Measurements from ENCODE around the gene TRIO. TPM values are rescaled to one million over a fixed set of nuclear protein-coding genes. Genes with fewer than 3 reads are reported as not detected.
"Not testable (repeated sequence)": the region's sequence is repeated elsewhere in the genome, so short reads cannot be mapped to it uniquely, and the experiment has no call there.

Gene TRIO
- polyA plus RNA-seq, 1 donor (not counting 4 experiments of a cell fraction or from before 2014, with no cell fraction given): 57.2 TPM

DNA sequence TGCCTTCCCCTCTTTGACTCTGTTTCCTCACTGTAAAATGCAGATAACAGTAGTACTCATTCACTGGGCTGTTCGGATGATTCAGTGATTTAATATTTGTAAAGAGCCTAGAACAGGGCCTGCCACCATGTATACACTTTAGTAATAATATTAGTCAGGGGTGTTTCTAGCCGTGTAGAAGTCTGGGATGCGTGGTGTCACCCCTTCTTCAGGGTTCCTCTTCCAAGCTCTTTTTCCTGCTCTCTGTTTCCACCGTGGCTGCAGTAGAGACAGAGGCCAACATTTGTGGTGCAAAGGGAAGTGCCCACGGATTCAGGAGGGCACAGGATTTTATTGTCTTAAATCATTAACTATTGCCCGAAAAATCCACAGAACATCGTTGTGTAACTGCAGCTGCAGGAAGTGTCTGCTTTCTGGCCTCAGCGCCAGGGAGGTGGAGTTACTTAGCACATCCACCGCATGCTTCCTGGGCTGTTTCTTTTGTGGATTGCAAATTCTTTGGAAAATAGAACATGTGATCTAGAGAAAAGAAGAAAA, 61.7 kb downstream of the TRIO start:
- Histone ChIP-seq H3K27me3 (ENCODE audit: control insufficient read depth, extremely low read depth, insufficient read depth, low read length) (no peaks in the 10 kb centered on the region), H2AFZ (ENCODE audit: control insufficient read depth, low read length) (no peak overlapping the region), H3K36me3 (ENCODE audit: control insufficient read depth in 2 of 2, extremely low read depth in 1 of 2, insufficient read depth in 2 of 2, low read length in 2 of 2) (peaks cover 2 to 3% of the 10 kb centered on the region in 2 experiments), H3K27ac (ENCODE audit: control insufficient read depth, insufficient read depth, low read length) (peak overlapping the region; percentile 79), H3K4me2 (ENCODE audit: control insufficient read depth, extremely low read depth, insufficient read depth, low read depth, low read length) (peak overlapping the region; percentile 91), H3K9me3 (ENCODE audit: control insufficient read depth, low read depth, low read length) (no peaks in the 10 kb centered on the region), H3K9ac (ENCODE audit: control insufficient read depth, extremely low read depth, insufficient read depth, low read length) (peak overlapping the region; percentile 63), H3K79me2 (ENCODE audit: control insufficient read depth, insufficient read depth, low read length) (peaks cover 92% of the 10 kb centered on the region), H3K4me1 (ENCODE audit: control insufficient read depth, extremely low read depth, insufficient read depth, low read length) (peaks cover 62% of the 10 kb centered on the region), H3K9me1 (ENCODE audit: control insufficient read depth, extremely low read depth, insufficient read depth, low read length) (peaks cover 6% of the 10 kb centered on the region), H3K4me3 (ENCODE audit: control insufficient read depth in 2 of 3, extremely low read depth in 1 of 3, insufficient read depth in 2 of 3, low read depth in 1 of 3, low read length in 3 of 3) (peak overlapping the region in 2 of 3 experiments; percentile 21 to 64), H4K20me1 (ENCODE audit: control insufficient read depth, extremely low read depth, insufficient read depth, low read length) (no peaks in the 10 kb centered on the region)
- TF ChIP-seq, protein P1, sequence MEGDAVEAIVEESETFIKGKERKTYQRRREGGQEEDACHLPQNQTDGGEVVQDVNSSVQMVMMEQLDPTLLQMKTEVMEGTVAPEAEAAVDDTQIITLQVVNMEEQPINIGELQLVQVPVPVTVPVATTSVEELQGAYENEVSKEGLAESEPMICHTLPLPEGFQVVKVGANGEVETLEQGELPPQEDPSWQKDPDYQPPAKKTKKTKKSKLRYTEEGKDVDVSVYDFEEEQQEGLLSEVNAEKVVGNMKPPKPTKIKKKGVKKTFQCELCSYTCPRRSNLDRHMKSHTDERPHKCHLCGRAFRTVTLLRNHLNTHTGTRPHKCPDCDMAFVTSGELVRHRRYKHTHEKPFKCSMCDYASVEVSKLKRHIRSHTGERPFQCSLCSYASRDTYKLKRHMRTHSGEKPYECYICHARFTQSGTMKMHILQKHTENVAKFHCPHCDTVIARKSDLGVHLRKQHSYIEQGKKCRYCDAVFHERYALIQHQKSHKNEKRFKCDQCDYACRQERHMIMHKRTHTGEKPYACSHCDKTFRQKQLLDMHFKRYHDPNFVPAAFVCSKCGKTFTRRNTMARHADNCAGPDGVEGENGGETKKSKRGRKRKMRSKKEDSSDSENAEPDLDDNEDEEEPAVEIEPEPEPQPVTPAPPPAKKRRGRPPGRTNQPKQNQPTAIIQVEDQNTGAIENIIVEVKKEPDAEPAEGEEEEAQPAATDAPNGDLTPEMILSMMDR (optimal IDR thresholded peaks at IDR 0.05 in 1 of 3, IDR thresholded peaks at IDR 0.05 in 1 of 3, conservative IDR thresholded peaks at IDR 0.05 in 1 of 3; ENCODE audit: extremely low read depth in 1 of 3, insufficient read depth in 2 of 3, low read length in 3 of 3): no peak
- no peak for TF ChIP-seq EZH2 (IDR thresholded peaks at IDR 0.05; ENCODE audit: low read length)
- dilution Hi-C loops (cut with MboI; ENCODE audit: extremely low pct_ligation_motif_present, low sequenced_read_pairs): no loop called here
- no peak for DNase-seq (ENCODE audit: low read depth, low spot score)
- FAIRE-seq: peak; percentile 67

DNA sequence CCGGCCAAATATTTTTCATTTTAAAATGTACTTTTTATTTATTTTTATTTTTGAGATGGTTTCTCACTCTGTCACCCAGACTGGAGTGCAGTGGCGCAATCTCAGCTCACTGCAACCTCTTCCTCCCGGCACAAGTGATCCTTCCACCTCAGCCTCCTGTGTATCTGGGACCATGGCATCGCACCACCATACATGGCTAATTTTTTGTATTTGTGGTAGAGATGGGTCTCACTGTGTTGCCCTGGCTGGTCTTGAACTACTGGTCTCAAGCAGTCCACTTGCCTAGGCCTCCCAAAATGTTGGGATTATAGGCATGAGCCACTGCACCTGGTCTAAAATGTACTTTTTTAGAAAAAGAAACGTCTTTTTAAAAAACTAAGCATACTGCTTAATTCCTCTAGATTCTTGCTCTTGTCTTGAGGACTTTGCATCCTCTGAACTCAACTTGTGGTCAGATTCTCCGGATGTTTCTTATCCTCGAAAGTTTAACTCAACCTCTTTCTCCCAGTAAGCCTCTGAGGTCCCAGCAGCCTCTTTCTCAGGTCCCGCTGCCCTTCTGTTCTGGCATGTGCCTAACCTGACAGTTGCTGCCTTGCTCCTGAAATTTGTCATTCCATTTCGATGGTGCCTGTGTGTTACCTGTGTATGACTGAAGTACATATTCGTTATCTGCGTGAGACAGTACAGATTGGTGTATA, 63.0 kb downstream of the TRIO start:
- peaks cover 75% of the 10 kb centered on the region for H3K4me1 ChIP-seq (ENCODE audit: control insufficient read depth, extremely low read depth, insufficient read depth, low read length)
- FAIRE-seq (no peak), DNase-seq (ENCODE audit: low read depth, low spot score) (no peak)
- H3K27me3 ChIP-seq (ENCODE audit: control insufficient read depth, extremely low read depth, insufficient read depth, low read length): no peaks in the 10 kb centered on the region
- H3K4me2 ChIP-seq (ENCODE audit: control insufficient read depth, extremely low read depth, insufficient read depth, low read depth, low read length): no peak overlapping the region
- dilution Hi-C loops (cut with MboI; ENCODE audit: extremely low pct_ligation_motif_present, low sequenced_read_pairs): no loop called here
- peak overlapping the region; percentile 79 for H3K27ac ChIP-seq (ENCODE audit: control insufficient read depth, insufficient read depth, low read length)
- H4K20me1 ChIP-seq (ENCODE audit: control insufficient read depth, extremely low read depth, insufficient read depth, low read length): no peaks in the 10 kb centered on the region
- no peak overlapping the region for H3K4me3 ChIP-seq (ENCODE audit: control insufficient read depth in 2 of 3, extremely low read depth in 1 of 3, insufficient read depth in 2 of 3, low read depth in 1 of 3, low read length in 3 of 3)
- peaks cover 0 to 3% of the 10 kb centered on the region in 2 experiments for H3K36me3 ChIP-seq (ENCODE audit: control insufficient read depth in 2 of 2, extremely low read depth in 1 of 2, insufficient read depth in 2 of 2, low read length in 2 of 2)
- H3K9ac ChIP-seq (ENCODE audit: control insufficient read depth, extremely low read depth, insufficient read depth, low read length): no peak overlapping the region
- no peaks in the 10 kb centered on the region for H3K9me3 ChIP-seq (ENCODE audit: control insufficient read depth, low read depth, low read length)
- peaks cover 9% of the 10 kb centered on the region for H3K9me1 ChIP-seq (ENCODE audit: control insufficient read depth, extremely low read depth, insufficient read depth, low read length)
- H3K79me2 ChIP-seq (ENCODE audit: control insufficient read depth, insufficient read depth, low read length): peaks cover 93% of the 10 kb centered on the region
- TF ChIP-seq EZH2 (IDR thresholded peaks at IDR 0.05; ENCODE audit: low read length): no peak
- TF ChIP-seq, protein P1 (optimal IDR thresholded peaks at IDR 0.05 in 1 of 3, IDR thresholded peaks at IDR 0.05 in 1 of 3, conservative IDR thresholded peaks at IDR 0.05 in 1 of 3; ENCODE audit: extremely low read depth in 1 of 3, insufficient read depth in 2 of 3, low read length in 3 of 3): no peak
- no peak overlapping the region for H2AFZ ChIP-seq (ENCODE audit: control insufficient read depth, low read length)

DNA sequence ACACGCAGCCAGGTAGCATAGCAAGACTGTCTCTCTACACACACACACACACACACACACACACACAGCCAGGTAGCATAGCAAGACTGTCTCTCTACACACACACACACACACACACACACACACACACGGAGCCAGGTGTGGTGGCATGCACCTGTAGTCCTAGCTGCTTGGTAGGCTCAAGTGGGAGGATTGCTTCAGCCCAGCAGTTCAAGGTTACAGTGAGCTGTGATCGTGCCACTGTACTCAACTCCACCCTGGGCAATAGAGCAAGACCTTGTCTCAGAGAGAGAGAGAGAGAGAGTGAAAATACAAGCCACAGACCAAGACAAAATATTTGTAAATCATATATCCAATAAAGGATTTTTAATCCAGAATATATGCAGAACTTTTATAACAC, 64.3 kb downstream of the TRIO start:
- DNase-seq (ENCODE audit: low read depth, low spot score); H3K36me3 ChIP-seq (ENCODE audit: control insufficient read depth in 2 of 2, extremely low read depth in 1 of 2, insufficient read depth in 2 of 2, low read length in 2 of 2); H2AFZ ChIP-seq (ENCODE audit: control insufficient read depth, low read length); dilution Hi-C loops (cut with MboI; ENCODE audit: extremely low pct_ligation_motif_present, low sequenced_read_pairs); FAIRE-seq; H3K9me1 ChIP-seq (ENCODE audit: control insufficient read depth, extremely low read depth, insufficient read depth, low read length); H3K27me3 ChIP-seq (ENCODE audit: control insufficient read depth, extremely low read depth, insufficient read depth, low read length); H3K9me3 ChIP-seq (ENCODE audit: control insufficient read depth, low read depth, low read length); H4K20me1 ChIP-seq (ENCODE audit: control insufficient read depth, extremely low read depth, insufficient read depth, low read length): not testable (repeated sequence)
- Histone ChIP-seq H3K9ac (ENCODE audit: control insufficient read depth, extremely low read depth, insufficient read depth, low read length) (peak overlapping the region; percentile 67), H3K4me3 (ENCODE audit: control insufficient read depth in 2 of 3, extremely low read depth in 1 of 3, insufficient read depth in 2 of 3, low read depth in 1 of 3, low read length in 3 of 3) (peak overlapping the region in 2 of 3 experiments; percentile 52 to 58), H3K4me1 (ENCODE audit: control insufficient read depth, extremely low read depth, insufficient read depth, low read length) (peaks cover 87% of the 10 kb centered on the region), H3K79me2 (ENCODE audit: control insufficient read depth, insufficient read depth, low read length) (peaks cover 94% of the 10 kb centered on the region), H3K27ac (ENCODE audit: control insufficient read depth, insufficient read depth, low read length) (peak overlapping the region; percentile 94), H3K4me2 (ENCODE audit: control insufficient read depth, extremely low read depth, insufficient read depth, low read depth, low read length) (peak overlapping the region; percentile 86)

Data from keratinocyte (primary cell).